GM12878 (cell line): Measurements from ENCODE around the gene HIVEP3.

Source experiments
- BCL11A ChIP-seq: IDR thresholded peaks from 2 replicates; pipeline ENCODE4 v1.6.1; 2011; ENCODE audit warnings: low read depth, low read length
- EZH2 ChIP-seq: IDR thresholded peaks from 2 replicates; pipeline ENCODE4 v1.6.1; 2012; ENCODE audit warnings: low read depth, mild to moderate bottlenecking, control low read depth, inconsistent platforms, low read length, borderline replicate concordance; ENCODE audit not compliant: control insufficient read depth
- FOXK2 ChIP-seq: fragments of 450-650 bp; IDR thresholded peaks from 2 replicates; pipeline ENCODE4 v1.6.1; 2017; ENCODE audit warnings: mild to moderate bottlenecking, moderate library complexity
- NFIC ChIP-seq: IDR thresholded peaks from 2 replicates; pipeline ENCODE4 v1.6.1; 2012; ENCODE audit warnings: low read depth, mild to moderate bottlenecking, inconsistent platforms, low read length, moderate library complexity
- SP1 ChIP-seq: IDR thresholded peaks from one replicate; pipeline ENCODE4 v1.6.1; 2011; ENCODE audit warnings: low read depth, low read length
- ZNF207 ChIP-seq: fragments of 450-650 bp; IDR thresholded peaks from 2 replicates; pipeline ENCODE4 v1.6.1; 2014; ENCODE audit warnings: antibody characterized with exemption, mild to moderate bottlenecking, borderline replicate concordance
- ZNF24 ChIP-seq: fragments of 450-650 bp; IDR thresholded peaks from 2 replicates; pipeline ENCODE4 v1.6.1; 2017; ENCODE audit warnings: antibody characterized with exemption, mild to moderate bottlenecking
- ZNF274 ChIP-seq: IDR thresholded peaks from one replicate; pipeline ENCODE4 v1.8.0; 2011; ENCODE audit not compliant: insufficient read length, insufficient read depth
- TF ChIP-seq, protein P1 (sequence below), 3 experiments: IDR thresholded peaks in 2 of 3; conservative IDR thresholded peaks in 1 of 3; 2 replicates each; pipeline ENCODE4 v1.5.1; 2011; ENCODE audit warnings: low read depth in 3 of 3, low read length in 3 of 3, mild to moderate bottlenecking in 3 of 3, control low read depth in 2 of 3, moderate library complexity in 2 of 3, inconsistent platforms in 1 of 3, mixed read lengths in 1 of 3; ENCODE audit not compliant: control insufficient read depth in 2 of 3, insufficient read depth in 1 of 3; ENCODE audit errors: extremely low read depth in 1 of 3

DNA sequence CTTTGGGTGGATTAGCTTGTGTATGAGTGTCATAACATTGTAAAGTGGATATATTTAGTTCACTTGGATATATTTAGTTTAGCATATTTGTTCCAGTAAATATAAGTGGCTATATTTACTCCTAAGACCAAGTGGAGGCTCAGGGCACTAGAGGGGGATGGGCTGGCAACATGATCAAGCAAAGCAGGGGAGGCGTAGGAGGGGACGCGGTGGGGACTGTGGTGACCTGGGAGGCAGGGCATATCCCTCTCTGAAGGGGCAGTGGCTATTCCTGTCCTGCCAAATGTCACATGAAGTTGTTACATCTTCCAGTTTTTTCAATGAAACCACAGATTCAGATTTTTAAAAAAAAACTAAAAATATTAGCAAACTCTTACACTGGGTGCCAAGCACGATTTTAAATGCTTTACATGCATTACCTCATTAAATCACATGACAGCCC is 382.3 kb downstream of the HIVEP3 start:
- TF ChIP-seq, protein P1, sequence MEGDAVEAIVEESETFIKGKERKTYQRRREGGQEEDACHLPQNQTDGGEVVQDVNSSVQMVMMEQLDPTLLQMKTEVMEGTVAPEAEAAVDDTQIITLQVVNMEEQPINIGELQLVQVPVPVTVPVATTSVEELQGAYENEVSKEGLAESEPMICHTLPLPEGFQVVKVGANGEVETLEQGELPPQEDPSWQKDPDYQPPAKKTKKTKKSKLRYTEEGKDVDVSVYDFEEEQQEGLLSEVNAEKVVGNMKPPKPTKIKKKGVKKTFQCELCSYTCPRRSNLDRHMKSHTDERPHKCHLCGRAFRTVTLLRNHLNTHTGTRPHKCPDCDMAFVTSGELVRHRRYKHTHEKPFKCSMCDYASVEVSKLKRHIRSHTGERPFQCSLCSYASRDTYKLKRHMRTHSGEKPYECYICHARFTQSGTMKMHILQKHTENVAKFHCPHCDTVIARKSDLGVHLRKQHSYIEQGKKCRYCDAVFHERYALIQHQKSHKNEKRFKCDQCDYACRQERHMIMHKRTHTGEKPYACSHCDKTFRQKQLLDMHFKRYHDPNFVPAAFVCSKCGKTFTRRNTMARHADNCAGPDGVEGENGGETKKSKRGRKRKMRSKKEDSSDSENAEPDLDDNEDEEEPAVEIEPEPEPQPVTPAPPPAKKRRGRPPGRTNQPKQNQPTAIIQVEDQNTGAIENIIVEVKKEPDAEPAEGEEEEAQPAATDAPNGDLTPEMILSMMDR (IDR thresholded peaks at IDR 0.05 in 2 of 3, conservative IDR thresholded peaks at IDR 0.05 in 1 of 3; ENCODE audit: control insufficient read depth in 2 of 3, extremely low read depth in 1 of 3, insufficient read depth in 1 of 3, low read depth in 3 of 3, low read length in 3 of 3), result no peak
- TF ChIP-seq NFIC (no peak), EZH2 (no peak), FOXK2 (no peak), ZNF207 (no peak), SP1 (no peak), BCL11A (no peak), ZNF24 (no peak), ZNF274 (no peak)
